GM12878 (cell line): ENCODE measurements around the gene ATOSB. TPM values are rescaled to one million over a fixed set of nuclear protein-coding genes. Genes with fewer than 3 reads are reported as not detected.

Source experiments
- ATAC-seq: fragments of 200-7000 bp; cut with Tn5 transposase; 3 replicates; pipeline ENCODE4 v1.9.1; 2020; ENCODE audit warnings: mild to moderate bottlenecking, moderate library complexity
- BruUV-seq: library from RNA; stranded (reverse); fragments of 400-500 nt; replicated peaks from 2 replicates; lab custom pipeline; 2021; lab: Mats Ljungman, UMichigan
- CTCF ChIA-PET: fragments of 300-600 bp; sonication (Branson Sonifier 250); formaldehyde crosslinking; extraction: SDS; loops from one replicate; lab custom pipeline; 2021; ENCODE audit warnings: inconsistent platforms; lab: Yijun Ruan, JAX
- POLR2A ChIA-PET: fragments of 350-600 bp; formaldehyde crosslinking; extraction: SDS; loops from one replicate; lab custom pipeline; 2021; ENCODE audit warnings: inconsistent platforms; lab: Charles Lee
- RAD21 ChIA-PET: fragments of 300-600 bp; sonication (Branson Sonifier 250); formaldehyde crosslinking; loops from one replicate; lab custom pipeline; 2023; ENCODE audit warnings: antibody characterized with exemption; ENCODE audit not compliant: unreplicated experiment; lab: Charles Lee
- SMC1A ChIA-PET: fragments of 300-600 bp; sonication (Branson Sonifier 250); formaldehyde crosslinking; loops from one replicate; lab custom pipeline; 2023; ENCODE audit not compliant: unreplicated experiment, uncharacterized antibody; lab: Charles Lee
- DNase-seq: peaks from one replicate; pipeline ENCODE4 v3.0.0-alpha.2; 2011; ENCODE audit warnings: low read depth, low spot score
- FAIRE-seq: peaks from 3 replicates; lab custom pipeline; 2011; peaks lifted over from hg19 to GRCh38; lab: Jason Lieb, UNC
- H2AFZ ChIP-seq: 2 replicates; pipeline ENCODE4 v1.6.0; 2011; ENCODE audit warnings: low read depth, low read length, control low read depth; ENCODE audit not compliant: control insufficient read depth
- H3K27ac ChIP-seq: 2 replicates; pipeline ENCODE4 v1.5.1; 2011; ENCODE audit warnings: control low read depth; ENCODE audit not compliant: control insufficient read depth, insufficient read depth
- H3K27me3 ChIP-seq, 2 experiments: replicated peaks in 1 of 2; 2 replicates each; pipeline versions ENCODE4 v1.6.0 to v1.6.1; 2011; ENCODE audit warnings: low read length in 1 of 2; ENCODE audit not compliant: control insufficient read depth in 2 of 2, insufficient read depth in 2 of 2
- H3K36me3 ChIP-seq, 2 experiments: 2 replicates each; pipeline ENCODE4 v1.5.1; 2011; ENCODE audit warnings: low read length in 1 of 2; ENCODE audit not compliant: control insufficient read depth in 2 of 2, insufficient read depth in 2 of 2
- H3K4me1 ChIP-seq: 2 replicates; pipeline ENCODE4 v1.6.1; 2011; ENCODE audit warnings: mild to moderate bottlenecking, low read length, moderate library complexity, mixed read lengths; ENCODE audit not compliant: control insufficient read depth, insufficient read depth
- H3K4me2 ChIP-seq: 2 replicates; pipeline ENCODE4 v1.6.0; 2011; ENCODE audit warnings: control low read depth; ENCODE audit not compliant: control insufficient read depth, insufficient read depth
- H3K4me3 ChIP-seq: fragments of 200-600 bp; sonication (generic); 2 replicates; pipeline ENCODE4 v1.5.1; 2016
- H3K79me2 ChIP-seq: 2 replicates; pipeline ENCODE4 v1.6.0; 2011; ENCODE audit warnings: low read length; ENCODE audit not compliant: control insufficient read depth, insufficient read depth
- H3K9ac ChIP-seq: 2 replicates; pipeline ENCODE4 v1.8.0; 2011; ENCODE audit warnings: low read length, control low read depth, mixed read lengths; ENCODE audit not compliant: control insufficient read depth, insufficient read depth
- H3K9me3 ChIP-seq: replicated peaks from 3 replicates; pipeline ENCODE4 v1.5.1; 2011; ENCODE audit warnings: mild to moderate bottlenecking, low read length; ENCODE audit not compliant: control insufficient read depth, insufficient read depth
- H4K20me1 ChIP-seq: 2 replicates; pipeline ENCODE4 v1.6.0; 2011; ENCODE audit not compliant: control insufficient read depth, insufficient read depth
- BACH1 ChIP-seq: fragments of 450-650 bp; IDR thresholded peaks from 2 replicates; pipeline ENCODE4 v1.6.1; 2017; ENCODE audit warnings: mild to moderate bottlenecking, borderline replicate concordance
- CHD1 ChIP-seq: IDR thresholded peaks from 2 replicates; pipeline ENCODE4 v1.6.1; 2012; ENCODE audit warnings: low read depth, low read length, improper control_type of control experiment
- EZH2 ChIP-seq: IDR thresholded peaks from 2 replicates; pipeline ENCODE4 v1.6.1; 2012; ENCODE audit warnings: low read depth, mild to moderate bottlenecking, control low read depth, inconsistent platforms, low read length, borderline replicate concordance; ENCODE audit not compliant: control insufficient read depth
- GABPA ChIP-seq: IDR thresholded peaks from 2 replicates; pipeline ENCODE4 v1.6.1; 2014; ENCODE audit warnings: antibody characterized with exemption, low read depth, mild to moderate bottlenecking, inconsistent platforms
- HCFC1 ChIP-seq: fragments of 150-350 bp; IDR thresholded peaks from 2 replicates; pipeline ENCODE4 v1.6.1; 2014; ENCODE audit warnings: low read length
- KDM1A ChIP-seq: fragments of 200-600 bp; sonication (generic); IDR thresholded peaks from 2 replicates; pipeline ENCODE4 v1.6.1; 2016; ENCODE audit warnings: borderline replicate concordance
- NBN ChIP-seq: fragments of 450-650 bp; IDR thresholded peaks from 2 replicates; pipeline ENCODE4 v1.6.1; 2016
- NR2F1 ChIP-seq: fragments of 450-650 bp; conservative IDR thresholded peaks from 2 replicates; pipeline ENCODE4 v1.6.1; 2017; ENCODE audit warnings: mild to moderate bottlenecking
- POLR2A ChIP-seq: IDR thresholded peaks from 2 replicates; pipeline ENCODE4 v1.6.1; 2011; ENCODE audit warnings: low read depth, mild to moderate bottlenecking, low read length
- POLR2AphosphoS2 ChIP-seq: IDR thresholded peaks from 2 replicates; pipeline ENCODE4 v1.6.1; 2011; ENCODE audit warnings: low read depth, mild to moderate bottlenecking, low read length, improper control_type of control experiment, moderate library complexity
- RBBP5 ChIP-seq: fragments of 200-600 bp; sonication (generic); conservative IDR thresholded peaks from 2 replicates; pipeline ENCODE4 v1.6.1; 2016
- SIN3A ChIP-seq: IDR thresholded peaks from 2 replicates; pipeline ENCODE4 v1.6.1; 2012; ENCODE audit warnings: low read depth, low read length, improper control_type of control experiment
- SUPT20H ChIP-seq: IDR thresholded peaks from 2 replicates; pipeline ENCODE4 v1.6.1; 2011; ENCODE audit warnings: low read depth, mild to moderate bottlenecking, low read length, moderate library complexity, borderline replicate concordance; ENCODE audit not compliant: control insufficient read depth
- TCF7 ChIP-seq: IDR thresholded peaks from 2 replicates; pipeline ENCODE4 v1.6.1; 2014; ENCODE audit warnings: antibody characterized with exemption, borderline replicate concordance
- WRNIP1 ChIP-seq: IDR thresholded peaks from 2 replicates; pipeline ENCODE4 v1.6.1; 2011; ENCODE audit warnings: low read depth, low read length, improper control_type of control experiment, borderline replicate concordance
- ZZZ3 ChIP-seq: IDR thresholded peaks from 2 replicates; pipeline ENCODE4 v1.6.1; 2011; ENCODE audit warnings: low read depth; ENCODE audit not compliant: control insufficient read depth, insufficient read length
- WGBS: methylation state at CpG from one replicate; pipeline ENCODE4 v1.1.6; 2016; ENCODE audit warnings: low lambda C conversion rate; ENCODE audit not compliant: insufficient replicate concordance, insufficient coverage; ENCODE audit errors: missing lambda C conversion rate; 5-methylcytosine and 5-hydroxymethylcytosine counted together
- in situ Hi-C: fragments of 300-500 bp; cut with MboI; formaldehyde crosslinking; loops from 9 replicates; pipeline ENCODE4 v1.14.3; 2018; ENCODE audit warnings: mixed read lengths
- intact Hi-C: fragments of 100-400 bp; cut with micrococcal nuclease; formaldehyde crosslinking; loops from one replicate; pipeline ENCODE4 v1.14.2; 2022; ENCODE audit not compliant: unreplicated experiment
- polyA plus RNA-seq, 11 experiments: library from polyadenylated mRNA; depleted of rRNA in 4 of 11; unstranded in 6 of 11; stranded (reverse) in 5 of 11; fragments of >200 nt; fragmentation: Nextera tagmentation in 4 of 11; fragmentation: Illumina TruSeq in 1 of 11; extraction: Ambion mirVana in 4 of 11; extraction: Trizol in 1 of 11; gene quantifications; 1 replicate in 1 of 11; 2 replicates in 10 of 11; pipeline versions ENCODE4 v1.2.1 to v1.2.3, GENCODE V29; 2011 to 2016; ENCODE audit warnings: inconsistent platforms in 2 of 11, missing spikeins in 2 of 11, low read depth in 1 of 11
- total RNA-seq, 4 experiments: library from RNA; depleted of rRNA in 3 of 4; stranded (reverse); fragments of >200 nt in 3 of 4; fragmentation: Illumina TruSeq in 1 of 4; extraction: Trizol in 1 of 4; gene quantifications; 2 replicates each; pipeline versions ENCODE4 v1.2.1 to v1.2.3, GENCODE V29; 2013 to 2021
- TF ChIP-seq, protein P1 (sequence below): fragments of 450-650 bp; IDR thresholded peaks from 2 replicates; pipeline ENCODE4 v1.6.1; 2017; ENCODE audit warnings: low read depth, mild to moderate bottlenecking, moderate library complexity
- TF ChIP-seq, protein P2 (sequence below): fragments of 450-650 bp; IDR thresholded peaks from 2 replicates; pipeline ENCODE4 v1.6.1; 2016; ENCODE audit warnings: mild to moderate bottlenecking

ATOSB gene
- total and polyA plus RNA-seq, 10 of the 15 experiments (the other 5 are each of a cell fraction or from before 2014, with no cell fraction given), result 0.60 to 5.4 (median 2.5) TPM

DNA sequence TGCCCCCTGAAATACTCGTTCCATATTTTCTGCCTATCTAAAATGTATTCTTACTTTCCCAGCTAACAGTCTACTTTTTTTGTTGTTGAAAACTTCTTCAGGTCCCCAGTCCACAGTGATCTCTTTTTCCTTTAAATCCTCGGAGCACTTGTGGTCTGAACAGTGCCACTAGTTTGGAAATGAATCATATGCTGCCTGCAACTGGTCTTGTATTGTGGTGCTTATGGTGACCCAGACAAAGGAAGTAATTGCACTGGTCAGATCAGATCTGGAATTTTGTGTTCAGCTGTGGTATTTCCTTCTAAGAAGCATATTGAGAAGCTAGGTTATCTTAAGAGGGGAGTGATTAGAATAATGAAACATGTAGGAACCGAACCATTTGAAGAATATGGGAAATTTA, 49.0 kb upstream of the ATOSB start:
- POLR2A ChIA-PET, result no interaction called here
- BruUV-seq, result no TSS peak
- no peaks in the 10 kb centered on the region; the same call in 2 of the 3 replicates for H3K9me3 ChIP-seq
- TF ChIP-seq ZZZ3 (no peak), GABPA (no peak), POLR2A (no peak), WRNIP1 (no peak), CHD1 (no peak), NR2F1 (no peak)
- TF ChIP-seq, protein P1, sequence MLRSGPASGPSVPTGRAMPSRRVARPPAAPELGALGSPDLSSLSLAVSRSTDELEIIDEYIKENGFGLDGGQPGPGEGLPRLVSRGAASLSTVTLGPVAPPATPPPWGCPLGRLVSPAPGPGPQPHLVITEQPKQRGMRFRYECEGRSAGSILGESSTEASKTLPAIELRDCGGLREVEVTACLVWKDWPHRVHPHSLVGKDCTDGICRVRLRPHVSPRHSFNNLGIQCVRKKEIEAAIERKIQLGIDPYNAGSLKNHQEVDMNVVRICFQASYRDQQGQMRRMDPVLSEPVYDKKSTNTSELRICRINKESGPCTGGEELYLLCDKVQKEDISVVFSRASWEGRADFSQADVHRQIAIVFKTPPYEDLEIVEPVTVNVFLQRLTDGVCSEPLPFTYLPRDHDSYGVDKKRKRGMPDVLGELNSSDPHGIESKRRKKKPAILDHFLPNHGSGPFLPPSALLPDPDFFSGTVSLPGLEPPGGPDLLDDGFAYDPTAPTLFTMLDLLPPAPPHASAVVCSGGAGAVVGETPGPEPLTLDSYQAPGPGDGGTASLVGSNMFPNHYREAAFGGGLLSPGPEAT, result no peak
- H3K79me2 ChIP-seq, result no peaks in the 10 kb centered on the region
- in situ Hi-C loops (no loop called here), intact Hi-C loops (no loop called here)
- RAD21 ChIA-PET, result no interaction called here
- 15% methylated on average over 3 of the region's 3 CpGs for WGBS
- SMC1A ChIA-PET, result no interaction called here
- no peaks in the 10 kb centered on the region for H3K36me3 ChIP-seq
- CTCF ChIA-PET, result no interaction called here
- H3K27ac ChIP-seq, result no peak overlapping the region
- H3K4me1 ChIP-seq, result no peaks in the 10 kb centered on the region; the same call in 1 of the 2 replicates
- no peak for ATAC-seq
- H4K20me1 ChIP-seq, result no peaks in the 10 kb centered on the region
- no peaks in the 10 kb centered on the region for H3K27me3 ChIP-seq
- no peak for DNase-seq
- no peak overlapping the region for H3K9ac ChIP-seq
- no peak overlapping the region for H2AFZ ChIP-seq
- FAIRE-seq, result no peak
- H3K4me2 ChIP-seq, result no peak overlapping the region; the same call in 1 of the 2 replicates
- H3K4me3 ChIP-seq, result no peak overlapping the region

DNA sequence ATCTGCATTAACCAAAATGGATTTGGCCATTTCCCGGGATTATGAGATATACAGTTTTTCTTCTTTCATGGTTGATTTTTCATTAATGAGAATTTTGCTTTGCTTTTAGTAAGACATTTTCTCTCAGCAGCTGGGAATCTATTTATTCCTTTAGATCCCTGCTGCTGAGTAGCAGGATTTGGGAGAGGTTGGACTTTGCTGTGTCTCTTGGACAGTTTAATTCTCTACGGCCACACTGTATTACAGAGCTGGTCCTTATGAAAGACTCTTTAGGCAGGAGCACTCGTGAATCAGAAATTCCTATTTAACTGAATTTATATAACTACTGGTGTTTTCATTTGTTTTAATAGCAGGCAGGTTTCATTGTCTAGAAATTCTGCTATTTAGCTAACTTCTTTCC, 47.8 kb upstream of the ATOSB start:
- no peak overlapping the region for H3K4me2 ChIP-seq
- no peak overlapping the region for H3K9ac ChIP-seq
- no peak overlapping the region for H2AFZ ChIP-seq
- ATAC-seq (no peak), FAIRE-seq (no peak), DNase-seq (no peak)
- intact Hi-C loops (no loop called here), in situ Hi-C loops (no loop called here)
- RAD21 ChIA-PET, result no interaction called here
- no peaks in the 10 kb centered on the region for H3K27me3 ChIP-seq
- CTCF ChIA-PET, result interaction anchor here (1.0 kb wide), 1 partner anchor 46 kb away, joined by 3 read pairs; no protein-coding TSS in a partner anchor
- 30% methylated on average over 3 of the region's 3 CpGs for WGBS
- SMC1A ChIA-PET, result no interaction called here
- POLR2A ChIA-PET, result no interaction called here
- no peak overlapping the region for H3K4me3 ChIP-seq
- H3K9me3 ChIP-seq, result no peaks in the 10 kb centered on the region; the same call in 2 of the 3 replicates
- no TSS peak for BruUV-seq
- no peaks in the 10 kb centered on the region; the same call in 1 of the 2 replicates for H3K4me1 ChIP-seq
- H4K20me1 ChIP-seq, result no peaks in the 10 kb centered on the region
- no peaks in the 10 kb centered on the region for H3K36me3 ChIP-seq
- H3K79me2 ChIP-seq, result no peaks in the 10 kb centered on the region
- H3K27ac ChIP-seq, result no peak overlapping the region
- TF ChIP-seq NBN, result no peak
- no peak for TF ChIP-seq KDM1A
- no peak for TF ChIP-seq EZH2
- TF ChIP-seq, protein P2, sequence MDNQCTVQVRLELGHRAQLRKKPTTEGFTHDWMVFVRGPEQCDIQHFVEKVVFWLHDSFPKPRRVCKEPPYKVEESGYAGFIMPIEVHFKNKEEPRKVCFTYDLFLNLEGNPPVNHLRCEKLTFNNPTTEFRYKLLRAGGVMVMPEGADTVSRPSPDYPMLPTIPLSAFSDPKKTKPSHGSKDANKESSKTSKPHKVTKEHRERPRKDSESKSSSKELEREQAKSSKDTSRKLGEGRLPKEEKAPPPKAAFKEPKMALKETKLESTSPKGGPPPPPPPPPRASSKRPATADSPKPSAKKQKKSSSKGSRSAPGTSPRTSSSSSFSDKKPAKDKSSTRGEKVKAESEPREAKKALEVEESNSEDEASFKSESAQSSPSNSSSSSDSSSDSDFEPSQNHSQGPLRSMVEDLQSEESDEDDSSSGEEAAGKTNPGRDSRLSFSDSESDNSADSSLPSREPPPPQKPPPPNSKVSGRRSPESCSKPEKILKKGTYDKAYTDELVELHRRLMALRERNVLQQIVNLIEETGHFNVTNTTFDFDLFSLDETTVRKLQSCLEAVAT, result no peak
- TF ChIP-seq SUPT20H, result no peak
- TF ChIP-seq BACH1, result no peak
- TF ChIP-seq POLR2A, result no peak
- no peak for TF ChIP-seq RBBP5
- TF ChIP-seq POLR2AphosphoS2, result no peak
- TF ChIP-seq HCFC1, result no peak
- no peak for TF ChIP-seq TCF7
- no peak for TF ChIP-seq SIN3A
